ENCODE results near the gene LAMC2. TPM values are rescaled to one million over a fixed set of nuclear protein-coding genes. Genes with fewer than 3 reads are reported as not detected.

LAMC2 gene
- total RNA-seq, 1 experiment from 2014 or later, result 642 TPM

- BruUV-seq (replicated peaks), result no TSS peak
- no peaks in the 10 kb centered on the region for H3K27me3 Mint-ChIP-seq (ENCODE audit: unreplicated experiment)
- H3K27ac Mint-ChIP-seq (ENCODE audit: unreplicated experiment), result peak overlapping the region; percentile 52
- DNase-seq, result no peak
- intact Hi-C loops (cut with micrococcal nuclease; ENCODE audit: unreplicated experiment), result no loop called here
- TF ChIP-seq CTCF (IDR thresholded peaks at IDR 0.05; ENCODE audit: unreplicated experiment), result no peak
- H3K9me3 Mint-ChIP-seq (ENCODE audit: low read depth, unreplicated experiment), result no peaks in the 10 kb centered on the region
- no peak overlapping the region for H3K4me3 Mint-ChIP-seq (ENCODE audit: low read depth, unreplicated experiment)
- peaks cover 71% of the 10 kb centered on the region for H3K4me1 Mint-ChIP-seq (ENCODE audit: low read depth, unreplicated experiment)
- peaks cover 88% of the 10 kb centered on the region for H3K36me3 Mint-ChIP-seq (ENCODE audit: insufficient read depth, unreplicated experiment)
- CTCF ChIA-PET, result no interaction called here
Observed at GRCh38 chr1:183197762-183198161, 11.7 kb downstream of the LAMC2 start.

- CTCF ChIA-PET, result no interaction called here
- BruUV-seq (replicated peaks), result no TSS peak
- H3K27ac Mint-ChIP-seq (ENCODE audit: unreplicated experiment), result no peak overlapping the region
Observed at GRCh38 chr1:183198463-183198862, 12.4 kb downstream of the LAMC2 start.

DNA sequence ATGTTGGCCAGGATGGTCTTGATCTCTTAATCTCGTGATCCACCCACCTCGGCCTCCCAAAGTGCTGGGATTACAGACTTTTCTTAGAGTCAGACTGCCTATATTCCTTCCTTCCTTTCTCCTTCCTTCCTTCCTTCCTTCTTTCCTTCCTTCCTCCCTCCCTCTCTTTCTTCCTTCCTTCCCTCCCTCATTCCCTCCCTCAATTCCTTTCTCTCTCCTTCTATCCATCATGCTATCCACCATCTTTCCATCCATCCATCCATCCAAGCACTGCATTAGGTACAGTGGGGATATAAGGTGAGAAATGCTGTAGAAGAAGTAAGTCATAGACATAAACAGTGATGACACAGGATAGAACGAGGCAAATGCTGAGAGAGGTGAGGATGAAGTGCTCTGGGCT is 13.2 kb downstream of the LAMC2 start:
- Mint-ChIP-seq H3K4me3 (ENCODE audit: low read depth, unreplicated experiment) (no peak overlapping the region), H3K27me3 (ENCODE audit: unreplicated experiment) (no peaks in the 10 kb centered on the region), H3K9me3 (ENCODE audit: low read depth, unreplicated experiment) (no peaks in the 10 kb centered on the region), H3K27ac (ENCODE audit: unreplicated experiment) (peak overlapping the region; percentile 26), H3K4me1 (ENCODE audit: low read depth, unreplicated experiment) (peaks cover 64% of the 10 kb centered on the region), H3K36me3 (ENCODE audit: insufficient read depth, unreplicated experiment) (peaks cover 88% of the 10 kb centered on the region)
- intact Hi-C loops (cut with micrococcal nuclease; ENCODE audit: unreplicated experiment), result no loop called here
- no peak for TF ChIP-seq CTCF (IDR thresholded peaks at IDR 0.05; ENCODE audit: unreplicated experiment)
- BruUV-seq (replicated peaks), result no TSS peak
- DNase-seq, result no peak
- CTCF ChIA-PET, result no interaction called here

More at GRCh38 chr1:183198463-183198862, 12.4 kb downstream of the LAMC2 start:
- H3K36me3 Mint-ChIP-seq (ENCODE audit: insufficient read depth, unreplicated experiment), result peaks cover 88% of the 10 kb centered on the region
- no peak overlapping the region for H3K4me3 Mint-ChIP-seq (ENCODE audit: low read depth, unreplicated experiment)
- TF ChIP-seq CTCF (IDR thresholded peaks at IDR 0.05; ENCODE audit: unreplicated experiment), result no peak
- no peak for DNase-seq
- H3K27me3 Mint-ChIP-seq (ENCODE audit: unreplicated experiment), result no peaks in the 10 kb centered on the region
- H3K9me3 Mint-ChIP-seq (ENCODE audit: low read depth, unreplicated experiment), result no peaks in the 10 kb centered on the region
- intact Hi-C loops (cut with micrococcal nuclease; ENCODE audit: unreplicated experiment), result no loop called here
- H3K4me1 Mint-ChIP-seq (ENCODE audit: low read depth, unreplicated experiment), result peaks cover 71% of the 10 kb centered on the region

GRCh38 chr1:183200451-183200850 is 14.4 kb downstream of the LAMC2 start:
- no peaks in the 10 kb centered on the region for H3K9me3 Mint-ChIP-seq (ENCODE audit: low read depth, unreplicated experiment)
- no peak for TF ChIP-seq CTCF (IDR thresholded peaks at IDR 0.05; ENCODE audit: unreplicated experiment)
- CTCF ChIA-PET, result no interaction called here
- peaks cover 58% of the 10 kb centered on the region for H3K4me1 Mint-ChIP-seq (ENCODE audit: low read depth, unreplicated experiment)
- no peak for DNase-seq
- intact Hi-C loops (cut with micrococcal nuclease; ENCODE audit: unreplicated experiment), result no loop called here
- peaks cover 86% of the 10 kb centered on the region for H3K36me3 Mint-ChIP-seq (ENCODE audit: insufficient read depth, unreplicated experiment)
- H3K27ac Mint-ChIP-seq (ENCODE audit: unreplicated experiment), result peak overlapping the region; percentile 50
- H3K4me3 Mint-ChIP-seq (ENCODE audit: low read depth, unreplicated experiment), result no peak overlapping the region
- H3K27me3 Mint-ChIP-seq (ENCODE audit: unreplicated experiment), result no peaks in the 10 kb centered on the region
- BruUV-seq (replicated peaks), result no TSS peak
